NCI-H146 (cell line): ENCODE measurements around the gene KCNN3.

Experiments
- DNase-seq: peaks from one replicate; lab custom pipeline; 2025; lab: John Stamatoyannopoulos, UW

The KCNN3 gene

DNA sequence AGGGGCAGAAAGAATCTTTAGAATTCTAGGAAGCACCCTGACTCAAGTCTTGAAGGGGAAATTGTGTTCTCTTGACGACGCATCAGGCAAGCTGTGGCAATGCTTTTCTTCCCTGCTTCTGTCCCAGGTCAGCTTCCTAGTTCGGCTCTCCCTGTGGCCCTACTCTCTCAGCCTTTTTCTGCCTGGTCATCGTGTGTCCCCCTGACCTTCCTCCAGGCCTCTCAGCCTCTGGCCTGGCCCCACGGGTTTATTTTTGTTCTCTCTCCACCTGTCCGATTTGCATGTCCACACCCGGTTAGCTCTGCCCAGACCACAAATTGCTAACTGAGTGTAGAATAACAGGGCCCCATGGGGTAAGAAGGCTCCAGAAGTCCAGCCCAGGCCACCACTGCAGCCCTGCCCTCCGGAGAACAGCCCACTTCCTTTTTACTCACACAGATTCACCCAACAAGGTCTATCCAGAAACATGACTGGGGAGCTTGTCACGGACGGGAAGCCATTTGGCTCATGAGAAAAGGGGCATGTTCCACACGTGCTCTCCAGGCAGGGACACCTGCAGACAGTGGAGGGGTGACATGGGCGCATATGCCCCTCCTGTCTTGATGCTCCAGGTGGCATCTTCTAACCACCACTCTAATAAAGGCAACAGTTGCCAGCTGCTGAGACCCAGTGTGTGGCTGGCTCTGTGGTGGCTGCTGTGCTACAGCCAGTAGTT, 9.8 kb downstream of the KCNN3 start:
- no peak for DNase-seq

DNA sequence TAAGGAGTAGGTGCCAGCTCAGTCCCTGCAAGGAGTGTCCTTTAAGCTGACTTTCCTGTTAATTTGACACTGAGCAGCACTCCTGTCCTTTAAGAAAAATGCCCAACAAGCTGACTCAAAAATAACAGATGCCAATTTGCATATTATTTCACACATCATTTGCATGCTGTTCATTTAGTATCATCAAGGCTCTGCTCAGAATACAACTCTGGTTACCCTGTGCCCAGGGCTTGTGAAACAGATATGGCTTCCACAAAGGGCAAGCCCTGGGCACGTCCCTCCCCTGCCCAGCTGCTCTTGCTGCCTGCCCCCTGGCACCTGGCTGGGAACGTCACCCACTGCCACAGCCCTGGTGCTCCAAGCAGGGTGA, 10.3 kb downstream of the KCNN3 start:
- DNase-seq, result no peak

DNA sequence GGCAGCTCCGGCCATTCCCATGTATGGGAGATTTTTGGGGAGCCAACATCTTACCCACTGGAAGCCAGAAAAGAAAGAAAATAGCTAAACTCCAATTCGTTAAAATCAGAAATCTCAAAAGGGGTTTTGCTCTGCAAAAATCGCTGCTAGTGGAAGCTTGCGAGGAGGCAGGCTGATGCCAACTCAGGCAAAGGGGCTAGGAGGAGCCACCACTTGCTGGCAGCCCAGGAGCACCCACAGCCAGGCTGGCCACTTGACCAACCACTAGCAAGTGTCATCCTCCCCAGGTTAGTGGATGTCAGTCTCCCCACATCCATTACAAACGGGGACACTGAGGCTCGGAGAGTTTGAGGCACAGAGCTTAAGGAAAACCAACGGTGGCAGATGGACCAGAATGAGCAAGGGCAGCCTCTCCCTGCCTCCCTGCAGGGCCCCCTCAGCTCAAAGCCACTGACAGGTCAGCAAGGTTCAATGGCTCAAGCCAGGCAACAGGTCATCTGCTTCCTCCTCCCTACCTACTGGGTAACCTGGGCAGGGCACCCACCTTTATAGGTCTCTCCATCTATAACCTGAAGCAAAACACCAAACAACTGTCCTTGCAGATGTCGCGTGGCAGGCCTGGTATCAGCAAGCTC, 10.8 kb downstream of the KCNN3 start:
- DNase-seq, result no peak

DNA sequence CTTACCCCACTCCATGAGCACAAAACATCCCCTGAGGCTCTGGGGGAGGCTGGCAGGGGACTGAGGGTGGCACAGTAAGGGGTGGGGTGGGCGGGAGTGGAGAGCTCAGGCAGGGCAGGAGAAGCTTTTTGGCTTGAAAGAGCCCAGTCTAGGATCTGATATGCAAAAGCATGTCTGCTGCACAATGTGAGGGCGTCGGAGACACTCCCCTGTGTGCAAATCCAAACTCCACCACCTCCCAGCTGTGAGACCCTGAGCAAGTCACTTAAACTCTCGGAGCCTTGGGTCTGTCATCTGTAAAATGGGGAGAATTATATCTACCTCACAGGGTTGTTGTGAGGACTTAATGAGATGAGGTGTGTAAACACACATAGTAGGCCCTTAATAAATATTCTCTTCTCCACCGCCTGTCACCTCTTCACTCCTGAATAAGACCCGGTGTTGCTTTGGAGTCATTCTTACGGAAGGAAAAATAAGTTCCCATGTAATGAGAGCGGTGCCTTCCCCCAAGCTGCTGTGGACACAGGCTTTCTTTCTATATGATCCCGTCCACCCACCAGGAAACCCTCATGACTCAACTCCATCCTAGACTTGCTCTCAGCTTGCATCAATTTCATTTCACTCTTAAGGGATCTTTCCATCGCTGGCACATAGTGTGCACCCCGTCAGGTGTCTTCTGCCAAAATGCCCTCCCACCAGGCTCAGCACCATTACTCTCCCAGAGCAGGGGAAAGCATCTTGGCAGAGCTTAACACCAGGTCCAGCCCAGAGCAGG, 12.5 kb downstream of the KCNN3 start:
- no peak for DNase-seq

DNA sequence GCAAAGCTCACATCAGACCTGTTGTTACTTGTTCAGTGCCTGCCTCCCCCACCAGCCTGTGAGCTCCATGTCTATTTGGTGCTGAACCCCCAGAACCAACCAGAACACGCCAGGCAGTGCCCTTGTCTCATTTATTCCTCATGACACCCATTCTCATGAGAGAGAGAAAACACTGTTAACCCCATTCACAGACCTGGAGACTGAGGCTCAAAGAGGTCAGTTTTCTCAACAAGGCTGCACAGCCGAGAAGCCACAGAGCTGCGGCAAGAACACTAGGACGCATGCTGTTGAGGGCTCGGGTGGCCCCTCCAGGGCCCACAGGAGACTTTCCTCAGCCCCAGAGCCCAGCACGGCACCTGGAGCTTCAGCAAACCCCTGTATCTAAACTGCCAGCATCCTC, 13.1 kb downstream of the KCNN3 start:
- no peak for DNase-seq

DNA sequence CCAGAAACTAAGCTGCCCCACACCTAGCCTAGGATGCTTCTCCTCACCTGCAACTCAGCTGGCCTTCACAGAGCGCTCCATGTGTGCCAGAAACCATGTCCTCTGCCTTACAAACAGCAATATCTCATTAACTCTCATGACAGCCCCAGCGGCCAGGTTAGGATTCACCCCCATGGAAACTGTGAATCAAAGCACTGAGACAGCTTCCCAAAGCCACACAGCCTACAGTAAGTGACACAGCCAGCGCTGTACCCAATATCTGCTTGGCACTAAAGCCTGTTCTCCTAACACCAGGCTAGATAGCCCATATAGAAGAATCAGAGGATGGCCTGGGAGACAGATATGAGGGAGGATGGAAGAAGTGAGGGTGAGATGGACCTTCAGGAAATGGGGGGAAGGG, 13.5 kb downstream of the KCNN3 start:
- no peak for DNase-seq

DNA sequence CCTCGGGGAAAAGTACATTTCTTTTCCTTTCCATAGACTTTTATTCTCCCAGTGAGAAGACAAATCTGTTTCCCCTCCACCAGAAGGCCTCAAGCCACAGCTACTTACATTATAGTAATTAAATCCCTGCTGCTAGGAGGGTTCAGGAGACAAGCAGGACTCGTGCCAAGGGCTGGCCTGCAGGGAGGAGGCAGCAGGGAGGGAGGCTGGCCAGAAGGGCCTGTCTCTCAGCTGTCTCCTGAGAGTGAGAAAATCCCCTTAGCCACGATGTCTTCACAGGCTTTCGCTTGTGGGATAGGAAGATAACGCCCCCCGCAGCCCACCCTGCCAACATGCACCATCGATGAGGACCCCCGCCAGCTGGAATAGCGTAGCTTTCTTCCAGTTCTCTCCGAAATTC, 14.0 kb downstream of the KCNN3 start:
- no peak for DNase-seq

DNA sequence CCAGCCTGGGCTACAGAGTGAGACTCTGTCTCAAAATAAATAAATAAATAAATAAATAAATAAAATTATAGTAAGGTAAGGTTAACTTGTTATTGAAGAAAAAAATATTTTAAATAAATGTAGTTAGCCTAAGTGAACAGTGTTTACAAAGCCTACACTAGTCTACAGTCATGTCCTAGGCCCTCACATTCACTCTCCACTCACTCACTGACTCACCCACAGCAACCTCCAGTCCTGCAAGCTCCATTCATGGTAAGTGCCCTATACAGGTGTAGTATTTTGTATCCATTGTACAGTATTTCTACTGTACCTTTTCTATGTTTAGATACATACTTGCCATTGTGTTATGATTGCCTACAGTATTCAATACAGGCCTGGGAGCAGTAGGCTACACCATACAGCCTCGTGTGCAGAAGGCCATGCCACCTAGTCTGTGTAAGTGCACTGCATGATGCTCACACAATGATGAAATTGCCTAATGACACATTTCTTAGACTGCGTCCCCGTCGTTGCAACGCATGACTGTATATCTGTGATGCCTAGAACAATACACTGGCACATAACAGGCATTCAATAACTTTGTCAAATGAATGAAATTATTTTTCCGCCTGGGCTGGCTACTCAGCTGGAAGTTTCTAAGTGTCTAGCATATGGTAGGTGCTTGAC, 14.8 kb downstream of the KCNN3 start:
- no peak for DNase-seq

DNA sequence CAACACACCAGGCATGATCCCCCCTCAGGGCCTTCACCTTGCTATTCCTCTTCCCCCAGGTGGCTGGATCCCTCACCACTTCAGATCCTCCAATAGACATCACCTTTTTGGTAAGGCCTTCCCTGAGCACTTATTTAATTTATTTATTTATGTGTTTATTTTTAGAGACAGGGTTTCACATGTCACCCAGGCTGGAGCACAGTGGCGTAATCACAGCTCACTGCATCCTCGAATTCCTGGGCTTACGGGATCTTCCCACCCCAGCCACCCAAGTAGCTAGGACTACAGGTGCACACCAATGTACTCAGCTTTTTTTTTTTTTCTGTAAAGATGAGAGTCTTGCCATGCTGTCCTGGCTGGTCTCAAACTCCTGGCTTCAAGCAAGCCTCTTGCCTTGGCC, 17.2 kb downstream of the KCNN3 start:
- DNase-seq, result no peak

DNA sequence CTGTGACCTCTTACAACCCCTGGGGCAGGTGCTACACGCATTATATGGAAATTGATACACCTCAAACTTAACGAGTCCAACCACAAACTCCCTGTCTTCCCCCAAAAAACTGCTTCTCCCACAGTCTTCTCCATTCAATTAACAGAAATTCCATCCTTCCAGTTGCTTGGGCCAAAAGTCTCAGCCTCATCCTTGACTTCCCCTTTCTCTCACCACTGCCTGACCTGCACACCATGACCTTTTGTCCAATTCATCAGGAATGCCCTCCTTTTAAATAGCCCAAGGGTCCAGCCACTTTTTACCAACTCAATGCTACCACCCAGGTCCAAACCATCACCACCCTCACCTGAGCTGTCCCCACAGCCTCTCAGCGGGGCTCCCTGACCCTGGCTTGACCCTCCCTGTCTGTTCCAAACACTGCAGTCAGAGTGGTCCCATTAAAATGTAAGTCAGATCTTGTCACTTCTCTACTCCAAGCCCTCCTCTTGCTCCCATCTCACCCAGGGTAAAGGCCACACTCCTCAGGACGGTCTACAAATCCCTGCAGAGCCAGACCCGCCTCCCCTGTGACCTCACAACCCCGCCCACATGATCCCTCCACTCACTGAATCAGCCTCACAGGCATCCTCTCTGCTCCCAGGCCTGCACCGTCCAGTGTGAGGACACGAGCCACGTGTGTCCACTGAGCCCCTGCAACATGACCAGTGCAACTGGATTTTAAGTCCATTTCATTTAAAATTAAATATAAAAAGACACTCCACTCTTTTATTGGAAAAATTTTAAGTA, 18.5 kb downstream of the KCNN3 start:
- no peak for DNase-seq

DNA sequence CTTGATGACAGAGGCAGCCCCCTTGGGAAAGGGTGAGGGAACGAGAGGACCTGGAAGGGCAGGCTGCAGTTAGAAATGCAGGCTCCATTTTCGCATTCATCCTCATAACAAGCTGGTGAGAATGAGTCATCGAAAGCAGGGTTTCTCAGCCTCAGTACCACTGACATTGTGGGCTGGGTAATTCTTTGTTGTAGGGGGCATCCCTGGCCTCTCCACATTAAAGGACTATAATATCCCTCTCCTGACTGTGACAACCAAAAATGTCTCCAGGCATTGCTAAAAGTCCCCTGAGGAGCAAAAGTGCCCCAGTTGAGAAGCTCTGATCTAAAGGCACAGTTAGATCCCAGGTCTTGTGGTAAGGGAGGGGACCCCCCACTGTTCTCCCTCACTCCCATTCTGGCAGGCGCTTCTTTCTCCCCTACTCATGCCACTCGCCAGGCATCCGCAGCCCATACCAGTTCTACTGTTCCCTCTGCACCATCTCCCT, 20.4 kb downstream of the KCNN3 start:
- no peak for DNase-seq

DNA sequence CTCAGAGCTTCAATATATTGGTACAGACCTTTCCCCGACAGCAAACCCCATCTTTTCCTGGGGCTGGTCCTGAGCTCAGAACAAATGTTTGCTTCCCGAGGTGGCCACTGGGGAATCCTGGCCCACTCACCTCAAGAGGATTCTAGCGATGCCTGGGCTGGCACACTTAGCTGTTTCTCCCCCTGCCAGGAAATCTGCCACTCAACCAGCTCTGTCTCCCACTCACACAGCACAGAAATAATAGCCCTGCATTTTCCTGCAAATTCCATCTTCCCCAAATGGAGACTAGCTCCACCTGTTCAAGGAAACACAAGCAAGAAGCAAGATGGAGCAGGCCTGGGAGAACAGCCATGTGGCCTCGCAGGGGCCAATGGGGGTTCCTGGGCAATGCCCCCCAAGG, 21.1 kb downstream of the KCNN3 start:
- no peak for DNase-seq

DNA sequence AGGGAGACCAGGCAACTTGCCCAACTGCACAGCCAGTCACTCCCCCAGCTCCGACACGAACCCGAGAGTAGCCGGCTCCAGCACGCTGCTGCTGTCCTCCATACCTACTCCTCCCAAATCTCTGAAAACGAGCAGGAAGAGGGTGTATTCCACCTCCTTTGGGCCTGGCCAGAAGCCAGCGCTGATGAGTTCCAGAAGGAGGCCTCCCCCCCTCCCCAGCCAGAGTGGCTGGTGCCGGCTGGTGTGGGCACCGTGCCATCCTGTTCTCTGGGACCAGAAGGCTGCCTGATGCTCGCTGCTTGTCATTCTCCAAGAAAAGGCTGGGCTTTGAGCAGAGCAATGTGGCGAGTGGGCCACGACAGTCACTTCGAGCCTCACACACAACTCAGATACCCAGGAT, 22.2 kb downstream of the KCNN3 start:
- no peak for DNase-seq

DNA sequence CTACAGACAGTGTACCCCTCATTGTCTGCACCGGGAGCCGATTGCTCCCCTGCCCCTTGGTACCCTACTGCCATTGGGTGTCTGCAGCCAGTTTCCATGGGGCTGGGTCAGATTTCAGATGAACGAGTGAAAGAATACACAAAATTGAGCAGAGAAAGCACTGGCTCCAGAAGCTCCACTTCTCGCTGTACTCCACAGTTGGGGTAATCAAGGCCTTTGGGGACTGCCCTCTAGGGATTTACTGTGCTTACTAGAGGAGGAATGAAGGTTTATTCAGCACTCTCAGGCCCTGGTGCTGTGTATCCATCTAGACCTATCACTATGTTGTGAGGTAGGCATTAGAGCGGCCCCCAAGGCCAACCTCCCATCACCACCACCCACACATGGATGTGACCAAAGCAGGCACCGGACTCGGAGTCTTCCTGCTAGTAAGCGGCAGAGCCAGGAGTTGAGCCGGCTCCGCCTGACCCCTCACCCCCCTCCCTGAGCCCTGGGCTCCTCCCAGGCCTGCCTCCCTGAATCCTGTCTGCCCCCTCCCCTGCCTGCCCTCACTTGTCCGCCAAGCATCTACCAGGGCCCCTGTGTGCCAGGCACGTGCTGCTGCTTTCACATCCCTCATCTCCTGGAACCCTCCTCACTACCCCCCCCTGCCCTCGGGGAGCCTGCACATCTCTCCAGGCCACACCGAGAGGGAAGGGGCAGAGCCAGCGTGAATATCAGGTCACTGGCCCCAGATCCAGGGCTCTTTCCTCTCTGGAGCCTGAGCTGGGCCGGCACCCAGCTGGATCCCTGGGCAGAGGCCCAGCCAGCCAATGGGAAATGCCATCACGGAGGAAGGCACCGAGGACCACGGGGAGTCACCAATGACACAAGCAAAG, 23.3 kb downstream of the KCNN3 start:
- DNase-seq, result no peak

DNA sequence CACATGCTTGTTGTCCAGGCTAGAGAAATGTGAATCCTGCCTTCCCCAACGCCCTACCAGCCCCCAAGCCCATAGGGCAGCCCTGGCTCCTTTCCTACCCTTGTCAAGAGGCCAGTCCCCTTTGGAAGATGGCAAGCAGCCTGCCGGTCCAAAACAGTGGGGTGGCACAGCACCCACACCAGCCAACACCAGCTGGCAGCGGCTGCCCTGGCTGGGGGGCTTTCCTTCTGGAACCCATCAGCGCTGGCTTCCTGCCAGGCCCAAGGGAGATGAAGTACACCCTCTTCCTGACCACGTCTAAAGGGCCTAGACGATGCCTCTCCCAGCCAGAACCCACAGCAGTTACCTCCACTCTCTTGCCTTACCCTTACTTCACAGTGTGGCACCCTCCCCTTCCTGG, 24.2 kb downstream of the KCNN3 start:
- DNase-seq, result no peak

DNA sequence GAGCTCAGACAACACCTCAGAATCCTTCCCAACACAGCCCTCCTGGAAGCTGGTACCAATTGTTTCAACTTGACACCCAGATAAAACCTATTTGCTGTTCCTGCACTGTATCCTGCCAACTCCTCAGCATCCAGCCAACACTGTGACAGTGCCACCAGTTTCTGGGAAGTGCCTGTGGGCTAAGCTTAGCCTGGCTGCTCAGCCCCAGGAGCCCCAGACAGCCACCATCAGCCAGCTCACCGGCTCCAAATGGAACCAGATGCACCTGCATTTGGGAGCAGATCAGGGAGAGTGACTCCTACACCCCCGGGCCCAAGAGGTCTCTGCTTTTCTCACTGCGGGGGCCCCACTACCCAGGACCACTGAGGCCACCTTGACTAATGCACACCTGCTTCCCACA, 24.9 kb downstream of the KCNN3 start:
- DNase-seq, result no peak

DNA sequence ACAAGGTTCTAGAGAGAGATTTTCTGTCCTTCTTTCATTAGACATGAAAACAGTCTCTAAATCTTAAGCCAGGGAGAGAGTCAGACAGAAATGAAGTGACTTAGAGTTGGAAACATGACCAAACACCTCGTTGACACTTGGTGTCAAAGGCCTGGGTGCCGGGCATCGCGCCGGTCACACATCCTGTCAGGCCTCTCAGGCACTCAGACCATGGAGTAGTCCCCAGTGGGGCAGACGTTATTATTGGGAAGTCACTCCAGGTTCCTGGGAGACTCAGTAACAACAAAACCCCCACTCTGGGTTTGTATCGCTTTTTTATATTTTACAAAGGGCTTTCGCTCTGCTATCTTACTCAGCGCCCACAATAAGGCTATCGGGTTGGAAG, 25.8 kb downstream of the KCNN3 start:
- no peak for DNase-seq

DNA sequence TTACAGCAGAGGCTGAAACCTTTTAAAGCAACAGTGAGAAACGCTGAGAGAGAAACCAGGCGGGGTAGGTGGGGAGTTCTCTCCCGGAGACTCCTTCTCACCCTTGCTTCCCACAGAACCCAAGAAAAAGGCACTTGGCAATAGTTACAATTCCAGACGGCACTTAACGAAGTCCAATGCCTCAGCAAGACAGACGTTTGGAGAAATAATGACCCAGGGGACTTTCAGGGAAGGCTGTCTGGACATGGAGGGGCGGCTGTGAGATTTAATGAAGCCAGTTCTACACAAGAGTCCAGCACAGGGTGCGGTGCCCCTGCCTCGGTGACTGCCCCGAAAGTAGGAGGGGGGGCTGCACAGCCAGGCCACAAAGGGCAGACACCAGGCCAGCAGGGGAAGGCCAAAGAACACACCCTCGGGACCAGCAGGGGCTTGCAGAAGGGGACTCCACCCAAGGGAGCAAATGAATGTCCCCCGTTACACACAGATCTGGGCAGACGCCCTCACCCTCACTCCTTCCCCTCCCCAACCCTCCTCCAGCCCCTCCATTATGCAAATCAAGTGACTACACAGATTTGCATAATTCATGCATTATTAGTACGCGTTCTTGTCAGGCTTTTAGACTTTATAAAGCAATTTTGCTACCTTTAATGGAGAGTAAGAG, 26.3 kb downstream of the KCNN3 start:
- DNase-seq, result no peak

DNA sequence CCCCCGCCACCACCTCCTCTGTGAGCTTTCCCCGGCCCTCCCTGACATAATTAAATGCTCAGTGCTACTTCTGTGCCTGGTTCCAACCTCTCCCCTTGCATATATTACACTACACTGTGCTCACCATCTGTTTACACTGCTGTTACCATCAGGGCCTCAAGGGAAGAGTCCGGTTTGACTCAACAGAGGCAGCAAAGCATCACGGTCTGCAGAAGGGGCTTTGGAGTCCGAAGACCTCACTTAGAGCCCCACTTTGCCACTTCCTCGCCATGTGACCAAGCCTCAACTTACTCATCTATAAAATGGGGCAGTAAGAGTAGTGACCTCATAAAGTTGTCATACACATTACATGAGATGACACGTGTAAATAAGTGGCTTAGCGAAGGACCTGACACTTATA, 27.4 kb downstream of the KCNN3 start:
- no peak for DNase-seq

DNA sequence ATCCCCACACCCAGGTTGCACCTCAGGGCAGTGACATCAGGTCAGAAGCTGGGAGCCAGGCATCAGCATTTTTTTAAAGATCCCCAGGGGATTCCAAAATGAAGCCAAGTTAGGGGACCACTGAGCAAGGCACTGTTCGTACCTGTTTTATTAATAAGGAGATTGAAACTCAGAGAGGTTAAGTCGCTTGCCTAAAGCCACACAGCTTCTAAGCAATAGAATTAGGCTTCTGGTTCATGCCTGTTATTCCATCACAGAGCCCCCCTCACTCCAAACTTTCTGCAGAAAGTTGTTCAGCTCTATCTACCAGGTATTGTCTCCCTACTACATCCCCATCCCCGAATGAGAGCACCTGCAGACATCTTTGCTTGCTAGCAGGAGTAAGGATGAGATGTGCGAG, 28.7 kb downstream of the KCNN3 start:
- DNase-seq, result no peak
